Transverse colon (tissue), 4 donors: ENCODE results near the gene CKAP5.
A peak's percentile ranks its signal among the peaks of the same experiment; 100 is the strongest.

Source experiments
- CTCF ChIP-seq, 5 experiments: fragments of 200-600 bp in 3 of 5; fragments of 450-650 bp in 2 of 5; sonication (generic) in 3 of 5; IDR thresholded peaks; 1 replicate in 2 of 5; 2 replicates in 3 of 5; pipeline ENCODE4 v1.5.1; 2016 to 2017; ENCODE audit warnings: antibody characterized with exemption in 5 of 5, inconsistent platforms in 3 of 5, mild to moderate bottlenecking in 2 of 5, moderate library complexity in 1 of 5
- POLR2A ChIP-seq: fragments of 450-650 bp; IDR thresholded peaks from one replicate; pipeline ENCODE4 v1.6.1; 2016; ENCODE audit warnings: antibody characterized with exemption, mild to moderate bottlenecking, moderate library complexity
- POLR2AphosphoS5 ChIP-seq, 3 donors: sonication (generic); formaldehyde crosslinking; IDR thresholded peaks; one replicate each; pipeline ENCODE4 v1.6.1; 2016; ENCODE audit warnings: antibody characterized with exemption in 3 of 3

- TF ChIP-seq CTCF (IDR thresholded peaks at IDR 0.05) (peak in 2 of 5 experiments; percentile 9 to 16), POLR2A (no peak), POLR2AphosphoS5 (IDR thresholded peaks at IDR 0.05) (no peak)
Observed at GRCh38 chr11:46808799-46809431, 37.2 kb downstream of the CKAP5 start.
